SK-N-SH treated with all-trans-retinoic acid at 6 μM for 48 hours (cell line): ENCODE data around the gene SH3PXD2A.

ENCODE experiments used
- ATAC-seq: fragments of 200-7000 bp; cut with Tn5 transposase; 3 replicates; pipeline ENCODE4 v1.9.1; 2020; ENCODE audit warnings: mild to moderate bottlenecking, moderate library complexity
- ARNTL ChIP-seq: fragments of 450-650 bp; formaldehyde crosslinking; IDR thresholded peaks from 2 replicates; pipeline ENCODE4 v1.5.0; 2020; ENCODE audit warnings: low read depth, mild to moderate bottlenecking, moderate library complexity, borderline replicate concordance
- BACH2 ChIP-seq: fragments of 250-450 bp; sonication (Bioruptor Pico); IDR thresholded peaks from 2 replicates; pipeline ENCODE4 v1.9.0; 2021; ENCODE audit warnings: mild to moderate bottlenecking, borderline replicate concordance
- ESRRG ChIP-seq: fragments of 250-450 bp; sonication (Bioruptor Pico); IDR thresholded peaks from 2 replicates; pipeline ENCODE4 v1.6.1; 2021; ENCODE audit warnings: mild to moderate bottlenecking
- GLIS3 ChIP-seq: fragments of 250-450 bp; sonication (Bioruptor Pico); IDR thresholded peaks from 2 replicates; pipeline ENCODE4 v1.5.0; 2020; ENCODE audit warnings: mild to moderate bottlenecking, moderate library complexity
- ISL1 ChIP-seq: fragments of 250-450 bp; sonication (Bioruptor Pico); IDR thresholded peaks from 2 replicates; pipeline ENCODE4 v2.1.2; 2022; ENCODE audit warnings: mild to moderate bottlenecking, moderate library complexity
- OSR1 ChIP-seq: fragments of 250-450 bp; sonication (Bioruptor Pico); IDR thresholded peaks from 2 replicates; pipeline ENCODE4 v1.8.0; 2022; ENCODE audit warnings: moderate library complexity, mild to moderate bottlenecking, inconsistent platforms
- PPARA ChIP-seq: fragments of 250-450 bp; sonication (Bioruptor Pico); IDR thresholded peaks from 2 replicates; pipeline ENCODE4 v1.5.0; 2020; ENCODE audit warnings: mild to moderate bottlenecking, borderline replicate concordance
- RARB ChIP-seq: fragments of 250-450 bp; sonication (Bioruptor Pico); IDR thresholded peaks from 2 replicates; pipeline ENCODE4 v1.8.0; 2021; ENCODE audit warnings: mild to moderate bottlenecking, moderate library complexity
- SNAI2 ChIP-seq: fragments of 250-450 bp; sonication (Bioruptor Pico); IDR thresholded peaks from 2 replicates; pipeline ENCODE4 v1.5.0; 2020; ENCODE audit warnings: mild to moderate bottlenecking, moderate library complexity
- TCF4 ChIP-seq: fragments of 250-450 bp; sonication (Bioruptor Pico); IDR thresholded peaks from 2 replicates; pipeline ENCODE4 v1.8.0; 2021; ENCODE audit warnings: mild to moderate bottlenecking, moderate library complexity, borderline replicate concordance
- ZC3H10 ChIP-seq: fragments of 250-450 bp; sonication (Bioruptor Pico); IDR thresholded peaks from 2 replicates; pipeline ENCODE4 v1.5.1; 2021; ENCODE audit warnings: mild to moderate bottlenecking, moderate library complexity
- ZFP3 ChIP-seq: fragments of 250-450 bp; sonication (Bioruptor Pico); IDR thresholded peaks from 2 replicates; pipeline ENCODE4 v1.5.0; 2020; ENCODE audit warnings: mild to moderate bottlenecking, moderate library complexity
- ZFP30 ChIP-seq: fragments of 450-650 bp; formaldehyde crosslinking; IDR thresholded peaks from 2 replicates; pipeline ENCODE4 v1.5.0; 2022; ENCODE audit warnings: mild to moderate bottlenecking, moderate library complexity
- ZNF565 ChIP-seq: fragments of 450-650 bp; formaldehyde crosslinking; conservative IDR thresholded peaks from 2 replicates; pipeline ENCODE4 v1.5.0; 2020; ENCODE audit warnings: low read depth, mild to moderate bottlenecking, moderate library complexity
- ZNF70 ChIP-seq: fragments of 450-650 bp; formaldehyde crosslinking; IDR thresholded peaks from 2 replicates; pipeline ENCODE4 v1.5.0; 2020; ENCODE audit warnings: mild to moderate bottlenecking, moderate library complexity
- ZNF8 ChIP-seq: fragments of 450-650 bp; formaldehyde crosslinking; IDR thresholded peaks from 2 replicates; pipeline ENCODE4 v1.5.0; 2020; ENCODE audit warnings: mild to moderate bottlenecking, moderate library complexity
- TF ChIP-seq, protein P1 (sequence below): fragments of 250-450 bp; sonication (Bioruptor Pico); IDR thresholded peaks from 2 replicates; pipeline ENCODE4 v1.8.0; 2020; ENCODE audit warnings: mild to moderate bottlenecking, moderate library complexity, borderline replicate concordance
- TF ChIP-seq, protein P2 (sequence below): fragments of 250-450 bp; sonication (Bioruptor Pico); IDR thresholded peaks from 2 replicates; pipeline ENCODE4 v1.8.0; 2021; ENCODE audit warnings: low read depth, mild to moderate bottlenecking, moderate library complexity, borderline replicate concordance
- TF ChIP-seq, protein P3 (sequence below): fragments of 250-450 bp; sonication (Bioruptor Pico); IDR thresholded peaks from 2 replicates; pipeline ENCODE4 v1.5.1; 2021; ENCODE audit warnings: mild to moderate bottlenecking, moderate library complexity
- TF ChIP-seq, protein P4 (sequence below): fragments of 250-450 bp; sonication (Bioruptor Pico); IDR thresholded peaks from 2 replicates; pipeline ENCODE4 v1.5.1; 2020; ENCODE audit warnings: low read depth, mild to moderate bottlenecking, moderate library complexity

Gene SH3PXD2A

DNA sequence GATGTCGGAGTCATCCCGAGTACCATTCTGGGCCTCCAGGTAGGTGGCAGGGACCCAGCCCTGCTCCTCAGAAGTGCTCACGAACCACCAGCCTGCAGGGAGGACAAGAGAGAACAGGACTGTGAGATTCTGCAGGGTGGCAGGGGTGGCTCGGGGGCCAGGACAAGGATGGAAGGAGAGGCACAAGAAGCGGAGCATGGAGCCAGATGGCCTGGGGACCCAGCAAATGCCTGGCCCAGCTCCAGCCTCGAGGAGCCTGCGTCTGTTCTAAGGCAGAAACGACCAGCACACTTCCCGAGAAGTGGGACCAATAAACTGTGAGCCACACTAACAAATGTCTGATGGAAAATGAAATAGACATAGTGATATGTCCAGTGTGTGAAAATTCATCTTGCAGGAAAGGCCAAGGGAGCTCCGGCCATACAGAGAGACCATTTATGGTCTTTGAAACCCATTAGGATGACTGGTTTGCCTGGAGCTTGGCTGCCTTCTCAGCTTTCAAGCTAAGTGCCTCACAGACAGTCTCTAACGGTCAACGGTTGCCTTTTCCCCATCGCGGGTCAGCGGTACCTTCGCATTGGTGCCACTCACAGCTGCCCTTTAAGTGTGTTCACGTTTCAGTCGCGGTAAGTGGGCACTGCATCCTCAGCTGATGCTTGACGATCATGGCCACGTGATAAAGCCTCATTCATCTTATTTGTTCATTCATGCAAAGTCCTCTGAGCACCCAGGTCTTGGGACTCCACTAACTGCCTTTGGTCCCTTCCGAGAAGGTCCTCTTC, 228.1 kb downstream of the SH3PXD2A start:
- no peak for TF ChIP-seq ZNF565 (CRISPR knock-in tag)
- TF ChIP-seq ZNF8 (CRISPR knock-in tag): no peak
- TF ChIP-seq ZFP30: no peak
- no peak for TF ChIP-seq RARB
- TF ChIP-seq TCF4 (CRISPR knock-in tag): no peak
- no peak for TF ChIP-seq PPARA (CRISPR knock-in tag)
- TF ChIP-seq ISL1 (CRISPR knock-in tag): no peak
- TF ChIP-seq, protein P1, sequence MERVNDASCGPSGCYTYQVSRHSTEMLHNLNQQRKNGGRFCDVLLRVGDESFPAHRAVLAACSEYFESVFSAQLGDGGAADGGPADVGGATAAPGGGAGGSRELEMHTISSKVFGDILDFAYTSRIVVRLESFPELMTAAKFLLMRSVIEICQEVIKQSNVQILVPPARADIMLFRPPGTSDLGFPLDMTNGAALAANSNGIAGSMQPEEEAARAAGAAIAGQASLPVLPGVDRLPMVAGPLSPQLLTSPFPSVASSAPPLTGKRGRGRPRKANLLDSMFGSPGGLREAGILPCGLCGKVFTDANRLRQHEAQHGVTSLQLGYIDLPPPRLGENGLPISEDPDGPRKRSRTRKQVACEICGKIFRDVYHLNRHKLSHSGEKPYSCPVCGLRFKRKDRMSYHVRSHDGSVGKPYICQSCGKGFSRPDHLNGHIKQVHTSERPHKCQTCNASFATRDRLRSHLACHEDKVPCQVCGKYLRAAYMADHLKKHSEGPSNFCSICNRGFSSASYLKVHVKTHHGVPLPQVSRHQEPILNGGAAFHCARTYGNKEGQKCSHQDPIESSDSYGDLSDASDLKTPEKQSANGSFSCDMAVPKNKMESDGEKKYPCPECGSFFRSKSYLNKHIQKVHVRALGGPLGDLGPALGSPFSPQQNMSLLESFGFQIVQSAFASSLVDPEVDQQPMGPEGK (CRISPR knock-in tag): no peak
- TF ChIP-seq, protein P2, sequence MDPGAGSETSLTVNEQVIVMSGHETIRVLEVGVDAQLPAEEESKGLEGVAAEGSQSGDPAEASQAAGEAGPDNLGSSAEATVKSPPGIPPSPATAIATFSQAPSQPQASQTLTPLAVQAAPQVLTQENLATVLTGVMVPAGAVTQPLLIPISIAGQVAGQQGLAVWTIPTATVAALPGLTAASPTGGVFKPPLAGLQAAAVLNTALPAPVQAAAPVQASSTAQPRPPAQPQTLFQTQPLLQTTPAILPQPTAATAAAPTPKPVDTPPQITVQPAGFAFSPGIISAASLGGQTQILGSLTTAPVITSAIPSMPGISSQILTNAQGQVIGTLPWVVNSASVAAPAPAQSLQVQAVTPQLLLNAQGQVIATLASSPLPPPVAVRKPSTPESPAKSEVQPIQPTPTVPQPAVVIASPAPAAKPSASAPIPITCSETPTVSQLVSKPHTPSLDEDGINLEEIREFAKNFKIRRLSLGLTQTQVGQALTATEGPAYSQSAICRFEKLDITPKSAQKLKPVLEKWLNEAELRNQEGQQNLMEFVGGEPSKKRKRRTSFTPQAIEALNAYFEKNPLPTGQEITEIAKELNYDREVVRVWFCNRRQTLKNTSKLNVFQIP (CRISPR knock-in tag): no peak
- TF ChIP-seq, protein P3, sequence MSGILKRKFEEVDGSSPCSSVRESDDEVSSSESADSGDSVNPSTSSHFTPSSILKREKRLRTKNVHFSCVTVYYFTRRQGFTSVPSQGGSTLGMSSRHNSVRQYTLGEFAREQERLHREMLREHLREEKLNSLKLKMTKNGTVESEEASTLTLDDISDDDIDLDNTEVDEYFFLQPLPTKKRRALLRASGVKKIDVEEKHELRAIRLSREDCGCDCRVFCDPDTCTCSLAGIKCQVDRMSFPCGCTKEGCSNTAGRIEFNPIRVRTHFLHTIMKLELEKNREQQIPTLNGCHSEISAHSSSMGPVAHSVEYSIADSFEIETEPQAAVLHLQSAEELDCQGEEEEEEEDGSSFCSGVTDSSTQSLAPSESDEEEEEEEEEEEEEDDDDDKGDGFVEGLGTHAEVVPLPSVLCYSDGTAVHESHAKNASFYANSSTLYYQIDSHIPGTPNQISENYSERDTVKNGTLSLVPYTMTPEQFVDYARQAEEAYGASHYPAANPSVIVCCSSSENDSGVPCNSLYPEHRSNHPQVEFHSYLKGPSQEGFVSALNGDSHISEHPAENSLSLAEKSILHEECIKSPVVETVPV (CRISPR knock-in tag): no peak
- no peak for ATAC-seq

DNA sequence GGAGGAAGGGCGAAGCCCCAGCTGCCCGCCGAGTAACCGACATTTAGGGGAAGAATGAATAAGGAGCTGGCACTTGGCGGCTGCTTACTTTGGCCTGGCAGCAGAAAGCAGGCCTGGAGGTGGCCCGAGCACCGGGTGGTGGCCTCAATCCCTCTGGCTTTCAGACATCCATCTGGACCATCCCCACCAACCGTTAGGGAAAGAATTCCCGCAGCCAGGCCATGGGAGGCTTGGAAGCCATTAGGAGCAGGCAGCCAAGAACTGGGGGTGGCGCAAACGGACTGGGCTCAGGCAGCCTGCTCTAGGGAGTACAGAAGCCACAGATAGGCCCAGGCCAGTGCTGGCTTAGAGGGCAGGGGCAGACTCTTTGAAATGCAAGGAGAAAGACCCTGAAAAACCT, 229.2 kb downstream of the SH3PXD2A start:
- no peak for ATAC-seq
- TF ChIP-seq, protein P1 (CRISPR knock-in tag): no peak
- TF ChIP-seq GLIS3 (no peak), ZC3H10 (no peak), TCF4 (CRISPR knock-in tag) (no peak), ISL1 (CRISPR knock-in tag) (no peak), ARNTL (CRISPR knock-in tag) (no peak), ZFP30 (no peak)
- TF ChIP-seq, protein P4, sequence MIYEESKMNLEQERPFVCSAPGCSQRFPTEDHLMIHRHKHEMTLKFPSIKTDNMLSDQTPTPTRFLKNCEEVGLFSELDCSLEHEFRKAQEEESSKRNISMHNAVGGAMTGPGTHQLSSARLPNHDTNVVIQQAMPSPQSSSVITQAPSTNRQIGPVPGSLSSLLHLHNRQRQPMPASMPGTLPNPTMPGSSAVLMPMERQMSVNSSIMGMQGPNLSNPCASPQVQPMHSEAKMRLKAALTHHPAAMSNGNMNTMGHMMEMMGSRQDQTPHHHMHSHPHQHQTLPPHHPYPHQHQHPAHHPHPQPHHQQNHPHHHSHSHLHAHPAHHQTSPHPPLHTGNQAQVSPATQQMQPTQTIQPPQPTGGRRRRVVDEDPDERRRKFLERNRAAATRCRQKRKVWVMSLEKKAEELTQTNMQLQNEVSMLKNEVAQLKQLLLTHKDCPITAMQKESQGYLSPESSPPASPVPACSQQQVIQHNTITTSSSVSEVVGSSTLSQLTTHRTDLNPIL (CRISPR knock-in tag): no peak
- TF ChIP-seq, protein P3 (CRISPR knock-in tag): no peak

DNA sequence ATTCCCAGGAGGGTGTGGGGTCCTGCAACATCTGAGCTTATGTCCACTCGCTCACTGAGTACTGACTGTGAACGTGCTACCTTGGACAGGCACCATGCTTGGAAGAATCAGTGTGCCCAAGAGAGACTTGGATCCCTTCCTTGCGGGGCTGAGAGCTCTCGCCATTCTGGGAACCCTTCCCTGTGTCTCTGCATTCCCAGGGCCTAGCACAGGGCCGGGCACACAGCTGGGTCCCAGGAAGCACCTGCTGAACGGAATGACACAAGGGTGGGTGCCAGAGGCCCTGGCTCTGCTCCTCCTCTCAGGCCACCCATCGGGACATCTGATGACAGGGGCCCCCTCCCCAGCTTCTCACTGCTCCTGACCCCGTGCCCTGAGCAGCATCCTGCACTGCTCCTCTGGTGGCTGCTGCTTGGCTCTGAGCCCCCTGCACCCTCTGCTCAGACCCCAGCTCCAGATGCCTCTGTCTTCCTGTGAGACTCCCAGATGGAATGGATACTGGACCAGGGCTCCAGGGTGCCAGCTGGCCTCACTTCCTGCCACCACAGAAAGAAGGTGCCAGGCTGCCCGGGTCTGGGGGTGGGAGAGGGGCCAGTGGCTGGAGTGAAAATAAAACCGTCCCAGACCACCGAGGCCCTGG, 232.3 kb downstream of the SH3PXD2A start:
- TF ChIP-seq ZFP3 (CRISPR knock-in tag) (no peak), TCF4 (CRISPR knock-in tag) (peak; percentile 18; the same call in 1 of the 2 replicates)
- TF ChIP-seq, all 23 proteins: peak for 1
- ATAC-seq: no peak

DNA sequence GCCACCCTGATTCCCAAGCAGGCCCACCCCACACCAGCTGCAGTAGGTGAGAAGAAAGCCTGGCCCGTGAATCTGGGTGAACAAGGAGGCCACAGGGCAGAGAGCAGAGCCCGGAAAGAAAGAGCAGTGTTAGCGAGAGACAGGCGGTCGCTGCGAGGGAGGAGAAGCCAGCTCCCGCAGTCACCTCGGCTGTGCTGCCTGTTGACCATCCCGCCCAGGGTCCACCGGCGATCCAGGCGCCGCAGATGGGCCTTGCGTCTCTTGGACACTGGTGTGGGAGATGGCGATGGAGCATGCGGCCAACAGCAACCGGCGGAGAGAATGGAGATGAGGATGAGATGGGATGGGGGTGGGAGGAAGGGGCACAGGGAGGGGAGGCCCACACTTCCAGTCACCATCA, 233.1 kb downstream of the SH3PXD2A start:
- TF ChIP-seq, protein P3 (CRISPR knock-in tag): no peak
- no peak for TF ChIP-seq TCF4 (CRISPR knock-in tag)
- TF ChIP-seq OSR1 (CRISPR knock-in tag): no peak
- no peak for TF ChIP-seq SNAI2 (CRISPR knock-in tag)
- TF ChIP-seq ZNF70 (CRISPR knock-in tag): no peak
- TF ChIP-seq ZC3H10: no peak
- TF ChIP-seq, protein P2 (CRISPR knock-in tag): no peak
- TF ChIP-seq BACH2 (CRISPR knock-in tag): no peak
- no peak for TF ChIP-seq ISL1 (CRISPR knock-in tag)
- TF ChIP-seq ZFP30: no peak
- TF ChIP-seq ESRRG (CRISPR knock-in tag): no peak
- no peak for ATAC-seq
